SKM-1 (cell line): Measurements from ENCODE around the gene CTSA.
"Not testable (repeated sequence)": the region's sequence is repeated elsewhere in the genome, so short reads cannot be mapped to it uniquely, and the experiment has no call there.

Experiments
- DNase-seq: peaks from one replicate; lab custom pipeline; 2025; ENCODE audit not compliant: unreplicated experiment; lab: John Stamatoyannopoulos, UW

The CTSA gene

GRCh38 chr20:45866454-45866853, 24.7 kb upstream of the CTSA start:
- DNase-seq: no peak

GRCh38 chr20:45867136-45867818, 23.9 kb upstream of the CTSA start:
- DNase-seq: no peak

- DNase-seq: no peak
Observed at GRCh38 chr20:45867819-45868176, 23.3 kb upstream of the CTSA start.

GRCh38 chr20:45872626-45873025, 18.5 kb upstream of the CTSA start:
- DNase-seq: no peak

GRCh38 chr20:45873409-45874103, 17.6 kb upstream of the CTSA start:
- no peak for DNase-seq

GRCh38 chr20:45874104-45874481, 17.0 kb upstream of the CTSA start:
- not testable (repeated sequence) for DNase-seq

GRCh38 chr20:45874576-45874975, 16.6 kb upstream of the CTSA start:
- DNase-seq: no peak

GRCh38 chr20:45878076-45878761, 12.9 kb upstream of the CTSA start:
- DNase-seq: no peak

GRCh38 chr20:45880988-45881788, 9.9 kb upstream of the CTSA start, which contains the start of gene ZSWIM1:
ZSWIM1 (plus strand) TSS chr20:45881227; CDS start chr20:45882593, 1,366 bp downstream.
- peak; percentile 93 for DNase-seq

- DNase-seq: no peak
Observed at GRCh38 chr20:45882469-45883099, 8.6 kb upstream of the CTSA start.

- no peak for DNase-seq
Observed at GRCh38 chr20:45883100-45883469, 8.1 kb upstream of the CTSA start.

GRCh38 chr20:45886590-45887345, 4.4 kb upstream of the CTSA start:
- no peak for DNase-seq

- no peak for DNase-seq
Observed at GRCh38 chr20:45887346-45887715, 3.8 kb upstream of the CTSA start, which contains the start of gene SPATA25. SPATA25 (minus strand) TSS chr20:45887622; CDS start chr20:45887590, 32 bp downstream.

GRCh38 chr20:45888681-45889080, 2.5 kb upstream of the CTSA start:
- DNase-seq: no peak

- DNase-seq: peak; percentile 4
Observed at GRCh38 chr20:45890077-45890984, 804 bp upstream of the CTSA start.

GRCh38 chr20:45892049-45892825, 1.1 kb downstream of the CTSA start:
- no peak for DNase-seq

- no peak for DNase-seq
Observed at GRCh38 chr20:45892828-45893500, 1.8 kb downstream of the CTSA start.

GRCh38 chr20:45893831-45894230, 2.7 kb downstream of the CTSA start:
- no peak for DNase-seq
